Measurements from ENCODE around the gene ARAP1.

Gene ARAP1

GRCh38 chr11:72721689-72722049 is 30.5 kb downstream of the ARAP1 start:
- peak; percentile 61 for DNase-seq

- no peak for DNase-seq
Measured at GRCh38 chr11:72721276-72721675, 30.9 kb downstream of the ARAP1 start.

GRCh38 chr11:72720784-72721183 is 31.4 kb downstream of the ARAP1 start:
- DNase-seq = no peak

- no peak for DNase-seq
Measured at GRCh38 chr11:72720047-72720446, 32.2 kb downstream of the ARAP1 start.

GRCh38 chr11:72719551-72719950 is 32.7 kb downstream of the ARAP1 start:
- no peak for DNase-seq

- no peak for DNase-seq
Measured at GRCh38 chr11:72719144-72719543, 33.1 kb downstream of the ARAP1 start.

- DNase-seq = no peak
Measured at GRCh38 chr11:72718101-72718501, 34.1 kb downstream of the ARAP1 start.

GRCh38 chr11:72716788-72717435 is 35.3 kb downstream of the ARAP1 start:
- no peak for DNase-seq

GRCh38 chr11:72716290-72716689 is 35.9 kb downstream of the ARAP1 start:
- peak; percentile 75 for DNase-seq

- no peak for DNase-seq
Measured at GRCh38 chr11:72712841-72713240, 39.4 kb downstream of the ARAP1 start.

- no peak for DNase-seq
Measured at GRCh38 chr11:72712168-72712751, 39.9 kb downstream of the ARAP1 start.

GRCh38 chr11:72711141-72711540 is 41.1 kb downstream of the ARAP1 start:
- no peak for DNase-seq

- DNase-seq = no peak
Measured at GRCh38 chr11:72710278-72710677, 41.9 kb downstream of the ARAP1 start.

- no peak for DNase-seq
Measured at GRCh38 chr11:72709478-72710238, 42.5 kb downstream of the ARAP1 start.

GRCh38 chr11:72707032-72707431 is 45.2 kb downstream of the ARAP1 start:
- no peak for DNase-seq

- DNase-seq = no peak
Measured at GRCh38 chr11:72706579-72706978, 45.6 kb downstream of the ARAP1 start.

- DNase-seq = no peak
Measured at GRCh38 chr11:72705442-72706365, 46.5 kb downstream of the ARAP1 start.

- DNase-seq = no peak
Measured at GRCh38 chr11:72704783-72705265, 47.4 kb downstream of the ARAP1 start.

- no peak for DNase-seq
Measured at GRCh38 chr11:72704028-72704782, 48.0 kb downstream of the ARAP1 start.

- peak; percentile 89 for DNase-seq
Measured at GRCh38 chr11:72703267-72704008, 48.8 kb downstream of the ARAP1 start.

- no peak for DNase-seq
Measured at GRCh38 chr11:72702577-72703241, 49.5 kb downstream of the ARAP1 start.
